Esophagus squamous epithelium (tissue), 5 donors: ENCODE measurements around the gene DENND2D. TPM values are rescaled to one million over a fixed set of nuclear protein-coding genes. Genes with fewer than 3 reads are reported as not detected.

Experiments
- DNase-seq: peaks from one replicate; lab custom pipeline; 2025; lab: John Stamatoyannopoulos, UW
- H3K27ac ChIP-seq, 4 donors: fragments of 200-600 bp; sonication (generic); one replicate each; pipeline ENCODE4 v1.5.1; 2016 to 2019; ENCODE audit warnings: mild to moderate bottlenecking in 1 of 4
- H3K27me3 ChIP-seq, 4 donors: fragments of 200-600 bp; sonication (generic); 1 replicate in 3 of 4; 2 replicates in 1 of 4; pipeline versions ENCODE4 v1.5.1 to v1.6.0; 2017 to 2021; ENCODE audit warnings: antibody characterized with exemption in 1 of 4
- H3K36me3 ChIP-seq, 3 donors: fragments of 200-600 bp; sonication (generic); one replicate each; pipeline ENCODE4 v1.5.1; 2016 to 2019
- H3K4me1 ChIP-seq, 3 donors: fragments of 200-600 bp; sonication (generic); one replicate each; pipeline ENCODE4 v1.5.1; 2017 to 2019
- H3K4me3 ChIP-seq, 4 donors: fragments of 200-600 bp; sonication (generic); 1 replicate in 3 of 4; 2 replicates in 1 of 4; pipeline ENCODE4 v1.5.1; 2016 to 2019; ENCODE audit warnings: mild to moderate bottlenecking in 2 of 4, moderate library complexity in 1 of 4
- H3K9me3 ChIP-seq, 3 donors: fragments of 200-600 bp; sonication (generic); one replicate each; pipeline ENCODE4 v1.5.1; 2016 to 2019
- CTCF ChIP-seq, 6 experiments: fragments of 450-650 bp in 4 of 6; fragments of 200-600 bp in 2 of 6; sonication (generic) in 2 of 6; IDR thresholded peaks; one replicate each; pipeline ENCODE4 v1.5.1; 2016 to 2019; ENCODE audit warnings: antibody characterized with exemption in 6 of 6, mild to moderate bottlenecking in 4 of 6, moderate library complexity in 4 of 6
- POLR2A ChIP-seq, 4 donors: fragments of 450-650 bp; IDR thresholded peaks; one replicate each; pipeline ENCODE4 v1.6.1; 2017; ENCODE audit warnings: antibody characterized with exemption in 4 of 4, mild to moderate bottlenecking in 4 of 4, moderate library complexity in 3 of 4
- WGBS, 2 donors: methylation state at CpG; one replicate each; pipeline ENCODE4 v1.1.5; 2018; 5-methylcytosine and 5-hydroxymethylcytosine counted together
- intact Hi-C: fragments of 100-400 bp; cut with DNase I; formaldehyde crosslinking; loops from one replicate; pipeline ENCODE4 v1.15.0; 2022
- total RNA-seq, 4 donors: library from RNA; depleted of rRNA; stranded (reverse); fragments of >200 nt; gene quantifications; one replicate each; pipeline ENCODE4 v1.1.0, GENCODE V29; 2016
- donor health status: DM: yes; HTN: yes; CAD: no.

DENND2D gene
- total RNA-seq, 4 donors from 2014 or later, result 55.3 to 73.3 (median 66.5) TPM

GRCh38 chr1:111179968-111180533 lies 20.4 kb downstream of the DENND2D start:
- no peaks in the 10 kb centered on the region for H3K9me3 ChIP-seq
- TF ChIP-seq CTCF (IDR thresholded peaks at IDR 0.05) (no peak), POLR2A (IDR thresholded peaks at IDR 0.05) (no peak)
- H3K27ac ChIP-seq, result no peak overlapping the region
- no peaks in the 10 kb centered on the region for H3K27me3 ChIP-seq
- H3K4me3 ChIP-seq, result no peak overlapping the region
- intact Hi-C loops, result no loop called here
- H3K4me1 ChIP-seq, result peaks cover 0 to 21% (median 4%) of the 10 kb centered on the region in 3 donors
- peaks cover 0 to 71% (median 0%) of the 10 kb centered on the region in 3 donors for H3K36me3 ChIP-seq
- DNase-seq, result no peak

GRCh38 chr1:111176678-111177077 lies 23.8 kb downstream of the DENND2D start:
- no peak overlapping the region for H3K4me3 ChIP-seq
- H3K4me1 ChIP-seq, result no peaks in the 10 kb centered on the region
- H3K27ac ChIP-seq, result no peak overlapping the region
- intact Hi-C loops, result no loop called here
- 50 to 86% methylated on average over 1 of the region's 1 CpG for WGBS, 2 donors
- TF ChIP-seq POLR2A (IDR thresholded peaks at IDR 0.05) (no peak), CTCF (IDR thresholded peaks at IDR 0.05) (no peak)
- DNase-seq, result no peak
- H3K36me3 ChIP-seq, result peaks cover 0 to 76% (median 0%) of the 10 kb centered on the region in 3 donors
- no peaks in the 10 kb centered on the region for H3K9me3 ChIP-seq
- no peaks in the 10 kb centered on the region for H3K27me3 ChIP-seq

- DNase-seq, result no peak
- no peaks in the 10 kb centered on the region for H3K27me3 ChIP-seq
- H3K9me3 ChIP-seq, result no peaks in the 10 kb centered on the region
- H3K4me1 ChIP-seq, result no peaks in the 10 kb centered on the region
- 77 to 89% methylated on average over 3 of the region's 3 CpGs for WGBS, 2 donors
- H3K4me3 ChIP-seq, result no peak overlapping the region
- intact Hi-C loops, result no loop called here
- H3K36me3 ChIP-seq, result peaks cover 0 to 84% (median 0%) of the 10 kb centered on the region in 3 donors
- H3K27ac ChIP-seq, result no peak overlapping the region
- TF ChIP-seq CTCF (IDR thresholded peaks at IDR 0.05) (no peak), POLR2A (IDR thresholded peaks at IDR 0.05) (no peak)
These were observed 25.1 kb downstream of the DENND2D start for GRCh38 chr1:111175349-111175748.

- no peak overlapping the region for H3K4me3 ChIP-seq
- intact Hi-C loops, result no loop called here
- no peaks in the 10 kb centered on the region for H3K4me1 ChIP-seq
- DNase-seq, result no peak
- TF ChIP-seq POLR2A (IDR thresholded peaks at IDR 0.05) (no peak), CTCF (IDR thresholded peaks at IDR 0.05) (no peak)
- no peaks in the 10 kb centered on the region for H3K27me3 ChIP-seq
- no peaks in the 10 kb centered on the region for H3K9me3 ChIP-seq
- H3K36me3 ChIP-seq, result peaks cover 0 to 89% (median 0%) of the 10 kb centered on the region in 3 donors
- H3K27ac ChIP-seq, result no peak overlapping the region
These were observed 26.4 kb downstream of the DENND2D start for GRCh38 chr1:111174070-111174469.

GRCh38 chr1:111172463-111172862 lies 28.0 kb downstream of the DENND2D start:
- no peak for DNase-seq
- no peak overlapping the region for H3K4me3 ChIP-seq
- no peak overlapping the region for H3K27ac ChIP-seq
- H3K4me1 ChIP-seq, result no peaks in the 10 kb centered on the region
- intact Hi-C loops, result no loop called here
- TF ChIP-seq CTCF (IDR thresholded peaks at IDR 0.05) (no peak), POLR2A (IDR thresholded peaks at IDR 0.05) (no peak)
- H3K36me3 ChIP-seq, result peaks cover 0 to 90% (median 0%) of the 10 kb centered on the region in 3 donors
- H3K9me3 ChIP-seq, result no peaks in the 10 kb centered on the region
- H3K27me3 ChIP-seq, result no peaks in the 10 kb centered on the region
